CMK (cell line): ENCODE data around the gene IPO4.

Experiments
- DNase-seq: peaks from one replicate; pipeline ENCODE4 v3.0.0-alpha.2; 2010; ENCODE audit warnings: low read depth

The IPO4 gene

GRCh38 chr14:24130717-24131548, 57.7 kb downstream of the IPO4 start:
- DNase-seq = no peak

- no peak for DNase-seq
Measured at GRCh38 chr14:24130380-24130716, 58.3 kb downstream of the IPO4 start, which contains the start of gene FITM1. Gene FITM1 (plus strand): TSS chr14:24130659. CDS start chr14:24131564, 905 bp downstream.
